GM12878 (cell line): Measurements from ENCODE around the gene BCAS3. TPM values are rescaled to one million over a fixed set of nuclear protein-coding genes. Genes with fewer than 3 reads are reported as not detected.

Experiments
- ATAC-seq: fragments of 200-7000 bp; cut with Tn5 transposase; 3 replicates; pipeline ENCODE4 v1.9.1; 2020; ENCODE audit warnings: mild to moderate bottlenecking, moderate library complexity
- BruUV-seq: library from RNA; stranded (reverse); fragments of 400-500 nt; replicated peaks from 2 replicates; lab custom pipeline; 2021; lab: Mats Ljungman, UMichigan
- CTCF ChIA-PET: fragments of 300-600 bp; sonication (Branson Sonifier 250); formaldehyde crosslinking; extraction: SDS; loops from one replicate; lab custom pipeline; 2021; ENCODE audit warnings: inconsistent platforms; lab: Yijun Ruan, JAX
- POLR2A ChIA-PET: fragments of 350-600 bp; formaldehyde crosslinking; extraction: SDS; loops from one replicate; lab custom pipeline; 2021; ENCODE audit warnings: inconsistent platforms; lab: Charles Lee
- RAD21 ChIA-PET: fragments of 300-600 bp; sonication (Branson Sonifier 250); formaldehyde crosslinking; loops from one replicate; lab custom pipeline; 2023; ENCODE audit warnings: antibody characterized with exemption; ENCODE audit not compliant: unreplicated experiment; lab: Charles Lee
- SMC1A ChIA-PET: fragments of 300-600 bp; sonication (Branson Sonifier 250); formaldehyde crosslinking; loops from one replicate; lab custom pipeline; 2023; ENCODE audit not compliant: unreplicated experiment, uncharacterized antibody; lab: Charles Lee
- DNase-seq: peaks from one replicate; pipeline ENCODE4 v3.0.0-alpha.2; 2011; ENCODE audit warnings: low read depth, low spot score
- FAIRE-seq: peaks from 3 replicates; lab custom pipeline; 2011; peaks lifted over from hg19 to GRCh38; lab: Jason Lieb, UNC
- H2AFZ ChIP-seq: 2 replicates; pipeline ENCODE4 v1.6.0; 2011; ENCODE audit warnings: low read depth, low read length, control low read depth; ENCODE audit not compliant: control insufficient read depth
- H3K27ac ChIP-seq: 2 replicates; pipeline ENCODE4 v1.5.1; 2011; ENCODE audit warnings: control low read depth; ENCODE audit not compliant: control insufficient read depth, insufficient read depth
- H3K27me3 ChIP-seq, 2 experiments: replicated peaks in 1 of 2; 2 replicates each; pipeline versions ENCODE4 v1.6.0 to v1.6.1; 2011; ENCODE audit warnings: low read length in 1 of 2; ENCODE audit not compliant: control insufficient read depth in 2 of 2, insufficient read depth in 2 of 2
- H3K36me3 ChIP-seq, 2 experiments: 2 replicates each; pipeline ENCODE4 v1.5.1; 2011; ENCODE audit warnings: low read length in 1 of 2; ENCODE audit not compliant: control insufficient read depth in 2 of 2, insufficient read depth in 2 of 2
- H3K4me1 ChIP-seq: 2 replicates; pipeline ENCODE4 v1.6.1; 2011; ENCODE audit warnings: mild to moderate bottlenecking, low read length, moderate library complexity, mixed read lengths; ENCODE audit not compliant: control insufficient read depth, insufficient read depth
- H3K4me2 ChIP-seq: 2 replicates; pipeline ENCODE4 v1.6.0; 2011; ENCODE audit warnings: control low read depth; ENCODE audit not compliant: control insufficient read depth, insufficient read depth
- H3K4me3 ChIP-seq: fragments of 200-600 bp; sonication (generic); 2 replicates; pipeline ENCODE4 v1.5.1; 2016
- H3K79me2 ChIP-seq: 2 replicates; pipeline ENCODE4 v1.6.0; 2011; ENCODE audit warnings: low read length; ENCODE audit not compliant: control insufficient read depth, insufficient read depth
- H3K9ac ChIP-seq: 2 replicates; pipeline ENCODE4 v1.8.0; 2011; ENCODE audit warnings: low read length, control low read depth, mixed read lengths; ENCODE audit not compliant: control insufficient read depth, insufficient read depth
- H3K9me3 ChIP-seq: replicated peaks from 3 replicates; pipeline ENCODE4 v1.5.1; 2011; ENCODE audit warnings: mild to moderate bottlenecking, low read length; ENCODE audit not compliant: control insufficient read depth, insufficient read depth
- H4K20me1 ChIP-seq: 2 replicates; pipeline ENCODE4 v1.6.0; 2011; ENCODE audit not compliant: control insufficient read depth, insufficient read depth
- BACH1 ChIP-seq: fragments of 450-650 bp; IDR thresholded peaks from 2 replicates; pipeline ENCODE4 v1.6.1; 2017; ENCODE audit warnings: mild to moderate bottlenecking, borderline replicate concordance
- BCL11A ChIP-seq: IDR thresholded peaks from 2 replicates; pipeline ENCODE4 v1.6.1; 2011; ENCODE audit warnings: low read depth, low read length
- CBX3 ChIP-seq: fragments of 200-600 bp; sonication (generic); IDR thresholded peaks from 2 replicates; pipeline ENCODE4 v1.6.1; 2016; ENCODE audit warnings: low read depth, borderline replicate concordance
- CHD4 ChIP-seq: fragments of 200-600 bp; sonication (generic); IDR thresholded peaks from 2 replicates; pipeline ENCODE4 v1.6.1; 2016; ENCODE audit warnings: mild to moderate bottlenecking
- EED ChIP-seq: sonication (generic); IDR thresholded peaks from 2 replicates; pipeline ENCODE4 v1.6.1; 2016; ENCODE audit warnings: antibody characterized with exemption, low read depth
- MXI1 ChIP-seq: fragments of 150-350 bp; IDR thresholded peaks from 2 replicates; pipeline ENCODE4 v1.6.1; 2011; ENCODE audit warnings: low read depth, mild to moderate bottlenecking, inconsistent platforms, low read length, improper control_type of control experiment
- NFYA ChIP-seq: IDR thresholded peaks from 2 replicates; pipeline ENCODE4 v1.6.1; 2011; ENCODE audit warnings: low read depth, mild to moderate bottlenecking, low read length, improper control_type of control experiment, borderline replicate concordance
- PML ChIP-seq: IDR thresholded peaks from 2 replicates; pipeline ENCODE4 v1.6.1; 2012; ENCODE audit warnings: low read length, inconsistent platforms
- SP1 ChIP-seq: IDR thresholded peaks from one replicate; pipeline ENCODE4 v1.6.1; 2011; ENCODE audit warnings: low read depth, low read length
- TARDBP ChIP-seq: IDR thresholded peaks from 2 replicates; pipeline ENCODE4 v1.6.1; 2016; ENCODE audit warnings: borderline replicate concordance
- TCF7 ChIP-seq: IDR thresholded peaks from 2 replicates; pipeline ENCODE4 v1.6.1; 2014; ENCODE audit warnings: antibody characterized with exemption, borderline replicate concordance
- WGBS: methylation state at CpG from one replicate; pipeline ENCODE4 v1.1.6; 2016; ENCODE audit warnings: low lambda C conversion rate; ENCODE audit not compliant: insufficient replicate concordance, insufficient coverage; ENCODE audit errors: missing lambda C conversion rate; 5-methylcytosine and 5-hydroxymethylcytosine counted together
- in situ Hi-C: fragments of 300-500 bp; cut with MboI; formaldehyde crosslinking; loops from 9 replicates; pipeline ENCODE4 v1.14.3; 2018; ENCODE audit warnings: mixed read lengths
- intact Hi-C: fragments of 100-400 bp; cut with micrococcal nuclease; formaldehyde crosslinking; loops from one replicate; pipeline ENCODE4 v1.14.2; 2022; ENCODE audit not compliant: unreplicated experiment
- polyA plus RNA-seq, 11 experiments: library from polyadenylated mRNA; depleted of rRNA in 4 of 11; unstranded in 6 of 11; stranded (reverse) in 5 of 11; fragments of >200 nt; fragmentation: Nextera tagmentation in 4 of 11; fragmentation: Illumina TruSeq in 1 of 11; extraction: Ambion mirVana in 4 of 11; extraction: Trizol in 1 of 11; gene quantifications; 1 replicate in 1 of 11; 2 replicates in 10 of 11; pipeline versions ENCODE4 v1.2.1 to v1.2.3, GENCODE V29; 2011 to 2016; ENCODE audit warnings: inconsistent platforms in 2 of 11, missing spikeins in 2 of 11, low read depth in 1 of 11
- total RNA-seq, 4 experiments: library from RNA; depleted of rRNA in 3 of 4; stranded (reverse); fragments of >200 nt in 3 of 4; fragmentation: Illumina TruSeq in 1 of 4; extraction: Trizol in 1 of 4; gene quantifications; 2 replicates each; pipeline versions ENCODE4 v1.2.1 to v1.2.3, GENCODE V29; 2013 to 2021
- TF ChIP-seq, protein P1 (sequence below), 3 experiments: IDR thresholded peaks in 2 of 3; conservative IDR thresholded peaks in 1 of 3; 2 replicates each; pipeline ENCODE4 v1.5.1; 2011; ENCODE audit warnings: low read depth in 3 of 3, low read length in 3 of 3, mild to moderate bottlenecking in 3 of 3, control low read depth in 2 of 3, moderate library complexity in 2 of 3, inconsistent platforms in 1 of 3, mixed read lengths in 1 of 3; ENCODE audit not compliant: control insufficient read depth in 2 of 3, insufficient read depth in 1 of 3; ENCODE audit errors: extremely low read depth in 1 of 3
- TF ChIP-seq, protein P2 (sequence below): fragments of 450-650 bp; IDR thresholded peaks from 2 replicates; pipeline ENCODE4 v1.6.1; 2018; ENCODE audit warnings: borderline replicate concordance, mild to moderate bottlenecking; ENCODE audit not compliant: partially characterized antibody
- TF ChIP-seq, protein P3 (sequence below): IDR thresholded peaks from 2 replicates; pipeline ENCODE4 v1.6.1; 2011; ENCODE audit warnings: mild to moderate bottlenecking, low read depth, low read length, moderate library complexity; ENCODE audit not compliant: insufficient replicate concordance

Gene BCAS3
- total and polyA plus RNA-seq, 10 of the 15 experiments (the other 5 are each of a cell fraction or from before 2014, with no cell fraction given): 2.1 to 11.0 (median 6.6) TPM

DNA sequence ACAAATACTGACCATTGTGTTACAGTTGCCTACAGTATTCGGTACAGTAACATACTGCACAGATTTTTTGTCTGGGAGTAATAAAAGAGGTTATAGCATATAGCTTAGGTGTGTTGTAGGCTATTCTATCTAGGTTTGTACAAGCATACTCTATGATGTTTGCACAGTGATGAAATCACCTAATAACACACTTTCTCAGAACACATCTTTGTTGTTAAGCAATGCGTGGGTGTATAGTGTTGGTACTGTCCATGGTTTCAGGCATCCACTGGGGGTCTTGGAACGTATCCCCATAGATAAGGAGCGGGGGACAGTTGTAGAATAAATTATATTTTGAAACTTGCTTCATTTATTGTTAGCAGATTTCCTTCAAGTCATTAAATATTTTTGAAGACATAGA, 428.7 kb downstream of the BCAS3 start:
- H3K4me1 ChIP-seq: no peaks in the 10 kb centered on the region
- no peak overlapping the region for H3K4me3 ChIP-seq
- no TSS peak for BruUV-seq
- POLR2A ChIA-PET: no interaction called here
- no peak overlapping the region for H2AFZ ChIP-seq
- no peak for DNase-seq
- H3K9ac ChIP-seq: no peak overlapping the region
- TF ChIP-seq TARDBP (no peak), BACH1 (no peak), NFYA (no peak)
- TF ChIP-seq, protein P1, sequence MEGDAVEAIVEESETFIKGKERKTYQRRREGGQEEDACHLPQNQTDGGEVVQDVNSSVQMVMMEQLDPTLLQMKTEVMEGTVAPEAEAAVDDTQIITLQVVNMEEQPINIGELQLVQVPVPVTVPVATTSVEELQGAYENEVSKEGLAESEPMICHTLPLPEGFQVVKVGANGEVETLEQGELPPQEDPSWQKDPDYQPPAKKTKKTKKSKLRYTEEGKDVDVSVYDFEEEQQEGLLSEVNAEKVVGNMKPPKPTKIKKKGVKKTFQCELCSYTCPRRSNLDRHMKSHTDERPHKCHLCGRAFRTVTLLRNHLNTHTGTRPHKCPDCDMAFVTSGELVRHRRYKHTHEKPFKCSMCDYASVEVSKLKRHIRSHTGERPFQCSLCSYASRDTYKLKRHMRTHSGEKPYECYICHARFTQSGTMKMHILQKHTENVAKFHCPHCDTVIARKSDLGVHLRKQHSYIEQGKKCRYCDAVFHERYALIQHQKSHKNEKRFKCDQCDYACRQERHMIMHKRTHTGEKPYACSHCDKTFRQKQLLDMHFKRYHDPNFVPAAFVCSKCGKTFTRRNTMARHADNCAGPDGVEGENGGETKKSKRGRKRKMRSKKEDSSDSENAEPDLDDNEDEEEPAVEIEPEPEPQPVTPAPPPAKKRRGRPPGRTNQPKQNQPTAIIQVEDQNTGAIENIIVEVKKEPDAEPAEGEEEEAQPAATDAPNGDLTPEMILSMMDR (IDR thresholded peaks at IDR 0.05 in 2 of 3, conservative IDR thresholded peaks at IDR 0.05 in 1 of 3; ENCODE audit: control insufficient read depth in 2 of 3, extremely low read depth in 1 of 3, insufficient read depth in 1 of 3, low read depth in 3 of 3, low read length in 3 of 3): no peak
- no peaks in the 10 kb centered on the region for H3K9me3 ChIP-seq
- RAD21 ChIA-PET: no interaction called here
- 58% methylated on average over 4 of the region's 4 CpGs for WGBS
- no peaks in the 10 kb centered on the region for H3K27me3 ChIP-seq
- no peak overlapping the region for H3K27ac ChIP-seq
- CTCF ChIA-PET: no interaction called here
- in situ Hi-C loops: no loop called here
- no peaks in the 10 kb centered on the region for H3K79me2 ChIP-seq
- H4K20me1 ChIP-seq: no peaks in the 10 kb centered on the region
- H3K4me2 ChIP-seq: no peak overlapping the region
- no peak for ATAC-seq
- SMC1A ChIA-PET: no interaction called here
- H3K36me3 ChIP-seq: no peaks in the 10 kb centered on the region
- no peak for FAIRE-seq
- intact Hi-C loops: no loop called here

DNA sequence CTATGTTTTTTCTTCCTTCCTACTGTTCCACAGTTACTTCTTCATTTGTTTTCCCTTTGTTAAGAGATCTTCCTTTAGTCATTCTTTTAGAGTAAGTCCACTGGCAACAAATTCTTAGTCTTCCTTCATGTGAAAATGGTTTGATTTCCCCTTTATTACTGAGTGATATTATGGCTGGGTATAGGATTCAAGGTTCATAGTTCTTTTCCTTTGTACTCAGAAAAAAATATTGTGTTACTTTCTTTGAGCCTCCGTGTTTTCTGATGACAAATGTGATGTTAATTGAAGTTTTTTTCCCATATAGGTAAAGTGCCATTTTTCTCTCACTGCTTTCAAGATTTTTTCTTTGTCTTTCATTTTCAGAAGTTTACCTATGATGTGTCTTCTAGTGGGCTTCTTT, 438.9 kb downstream of the BCAS3 start:
- BruUV-seq: no TSS peak
- Histone ChIP-seq H3K27me3 (no peaks in the 10 kb centered on the region), H3K4me1 (no peaks in the 10 kb centered on the region), H3K79me2 (no peaks in the 10 kb centered on the region), H3K4me2 (no peak overlapping the region), H3K36me3 (no peaks in the 10 kb centered on the region), H3K27ac (no peak overlapping the region), H2AFZ (no peak overlapping the region), H4K20me1 (no peaks in the 10 kb centered on the region), H3K9me3 (no peaks in the 10 kb centered on the region; the same call in 2 of the 3 replicates), H3K4me3 (no peak overlapping the region), H3K9ac (no peak overlapping the region)
- intact Hi-C loops: no loop called here
- 0% methylated on average over 1 of the region's 1 CpG for WGBS
- ATAC-seq: no peak
- SMC1A ChIA-PET: no interaction called here
- POLR2A ChIA-PET: no interaction called here
- in situ Hi-C loops: no loop called here
- FAIRE-seq: no peak
- CTCF ChIA-PET: no interaction called here
- no peak for DNase-seq
- RAD21 ChIA-PET: no interaction called here
- TF ChIP-seq EED: no peak
- no peak for TF ChIP-seq TCF7
- no peak for TF ChIP-seq PML
- TF ChIP-seq, protein P2, sequence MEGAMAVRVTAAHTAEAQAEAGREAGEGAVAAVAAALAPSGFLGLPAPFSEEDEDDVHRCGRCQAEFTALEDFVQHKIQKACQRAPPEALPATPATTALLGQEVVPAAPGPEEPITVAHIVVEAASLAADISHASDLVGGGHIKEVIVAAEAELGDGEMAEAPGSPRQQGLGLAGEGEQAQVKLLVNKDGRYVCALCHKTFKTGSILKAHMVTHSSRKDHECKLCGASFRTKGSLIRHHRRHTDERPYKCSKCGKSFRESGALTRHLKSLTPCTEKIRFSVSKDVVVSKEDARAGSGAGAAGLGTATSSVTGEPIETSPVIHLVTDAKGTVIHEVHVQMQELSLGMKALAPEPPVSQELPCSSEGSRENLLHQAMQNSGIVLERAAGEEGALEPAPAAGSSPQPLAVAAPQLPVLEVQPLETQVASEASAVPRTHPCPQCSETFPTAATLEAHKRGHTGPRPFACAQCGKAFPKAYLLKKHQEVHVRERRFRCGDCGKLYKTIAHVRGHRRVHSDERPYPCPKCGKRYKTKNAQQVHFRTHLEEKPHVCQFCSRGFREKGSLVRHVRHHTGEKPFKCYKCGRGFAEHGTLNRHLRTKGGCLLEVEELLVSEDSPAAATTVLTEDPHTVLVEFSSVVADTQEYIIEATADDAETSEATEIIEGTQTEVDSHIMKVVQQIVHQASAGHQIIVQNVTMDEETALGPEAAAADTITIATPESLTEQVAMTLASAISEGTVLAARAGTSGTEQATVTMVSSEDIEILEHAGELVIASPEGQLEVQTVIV: no peak
- no peak for TF ChIP-seq MXI1
- no peak for TF ChIP-seq SP1
- no peak for TF ChIP-seq CBX3
- TF ChIP-seq, protein P3, sequence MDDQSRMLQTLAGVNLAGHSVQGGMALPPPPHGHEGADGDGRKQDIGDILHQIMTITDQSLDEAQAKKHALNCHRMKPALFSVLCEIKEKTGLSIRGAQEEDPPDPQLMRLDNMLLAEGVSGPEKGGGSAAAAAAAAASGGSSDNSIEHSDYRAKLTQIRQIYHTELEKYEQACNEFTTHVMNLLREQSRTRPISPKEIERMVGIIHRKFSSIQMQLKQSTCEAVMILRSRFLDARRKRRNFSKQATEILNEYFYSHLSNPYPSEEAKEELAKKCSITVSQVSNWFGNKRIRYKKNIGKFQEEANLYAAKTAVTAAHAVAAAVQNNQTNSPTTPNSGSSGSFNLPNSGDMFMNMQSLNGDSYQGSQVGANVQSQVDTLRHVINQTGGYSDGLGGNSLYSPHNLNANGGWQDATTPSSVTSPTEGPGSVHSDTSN: no peak
- no peak for TF ChIP-seq CHD4
- TF ChIP-seq BCL11A: no peak
